ENCODE results near the gene DKKL1.

The DKKL1 gene

DNA sequence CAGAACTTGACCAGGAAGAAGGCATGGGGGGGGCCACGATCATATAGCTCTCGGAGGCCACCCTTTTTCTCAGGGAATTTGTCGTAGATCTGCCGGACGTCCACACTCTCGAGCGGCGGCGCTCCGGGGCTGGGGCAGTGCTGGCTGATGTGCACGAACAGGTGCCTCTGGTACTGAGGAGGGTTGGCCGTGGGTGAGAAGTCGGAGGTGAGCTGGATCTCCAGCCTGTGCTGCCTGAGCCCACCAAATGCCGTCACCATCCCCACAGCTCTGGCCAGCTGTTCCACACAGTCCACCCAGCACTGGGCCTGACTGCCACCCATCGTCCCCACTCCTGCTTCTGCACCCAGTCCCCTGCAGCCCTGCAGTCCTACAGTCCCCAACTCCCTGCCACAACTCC is 16.5 kb upstream of the DKKL1 start:
- Histone ChIP-seq H3K4me3 (no peak overlapping the region), H3K27me3 (peaks cover 28% of the 10 kb centered on the region), H3K9me3 (no peaks in the 10 kb centered on the region), H3K4me2 (no peak overlapping the region), H3K36me3 (no peaks in the 10 kb centered on the region), H3K4me1 (peaks cover 3% of the 10 kb centered on the region; the same call in 1 of the 2 replicates), H3K27ac (no peak overlapping the region), H4K20me1 (peaks cover 6% of the 10 kb centered on the region; the same call in 1 of the 2 replicates), H3K9ac (no peak overlapping the region)
- TF ChIP-seq Cebpa-rat (IDR thresholded peaks at IDR 0.05): no peak

DNA sequence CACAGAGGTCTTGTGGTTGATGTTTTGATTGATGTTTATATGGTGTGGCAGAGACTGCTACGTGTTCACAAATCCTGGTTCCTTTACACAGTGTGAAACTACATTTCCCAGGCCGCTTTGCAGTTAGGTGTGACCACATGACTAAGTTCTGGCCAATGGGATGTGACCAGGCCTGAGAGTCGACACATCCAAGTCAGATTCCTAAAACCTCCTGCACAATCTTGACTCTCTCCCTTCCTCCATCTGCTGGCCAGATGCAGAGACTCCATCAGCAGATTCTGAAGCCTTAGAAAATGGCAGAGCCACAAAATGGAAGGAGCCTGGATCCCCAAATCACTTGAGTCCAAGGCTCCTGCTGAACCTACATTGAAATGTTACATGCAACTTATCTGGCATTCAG is 15.8 kb upstream of the DKKL1 start:
- H3K9ac ChIP-seq: no peak overlapping the region
- no peak for TF ChIP-seq Cebpa-rat (IDR thresholded peaks at IDR 0.05)
- H3K4me2 ChIP-seq: no peak overlapping the region
- H3K4me3 ChIP-seq: no peak overlapping the region
- H3K36me3 ChIP-seq: no peaks in the 10 kb centered on the region
- peaks cover 4% of the 10 kb centered on the region; the same call in 1 of the 2 replicates for H4K20me1 ChIP-seq
- H3K27ac ChIP-seq: no peak overlapping the region
- H3K27me3 ChIP-seq: peaks cover 22% of the 10 kb centered on the region
- no peaks in the 10 kb centered on the region for H3K4me1 ChIP-seq
- no peaks in the 10 kb centered on the region for H3K9me3 ChIP-seq

DNA sequence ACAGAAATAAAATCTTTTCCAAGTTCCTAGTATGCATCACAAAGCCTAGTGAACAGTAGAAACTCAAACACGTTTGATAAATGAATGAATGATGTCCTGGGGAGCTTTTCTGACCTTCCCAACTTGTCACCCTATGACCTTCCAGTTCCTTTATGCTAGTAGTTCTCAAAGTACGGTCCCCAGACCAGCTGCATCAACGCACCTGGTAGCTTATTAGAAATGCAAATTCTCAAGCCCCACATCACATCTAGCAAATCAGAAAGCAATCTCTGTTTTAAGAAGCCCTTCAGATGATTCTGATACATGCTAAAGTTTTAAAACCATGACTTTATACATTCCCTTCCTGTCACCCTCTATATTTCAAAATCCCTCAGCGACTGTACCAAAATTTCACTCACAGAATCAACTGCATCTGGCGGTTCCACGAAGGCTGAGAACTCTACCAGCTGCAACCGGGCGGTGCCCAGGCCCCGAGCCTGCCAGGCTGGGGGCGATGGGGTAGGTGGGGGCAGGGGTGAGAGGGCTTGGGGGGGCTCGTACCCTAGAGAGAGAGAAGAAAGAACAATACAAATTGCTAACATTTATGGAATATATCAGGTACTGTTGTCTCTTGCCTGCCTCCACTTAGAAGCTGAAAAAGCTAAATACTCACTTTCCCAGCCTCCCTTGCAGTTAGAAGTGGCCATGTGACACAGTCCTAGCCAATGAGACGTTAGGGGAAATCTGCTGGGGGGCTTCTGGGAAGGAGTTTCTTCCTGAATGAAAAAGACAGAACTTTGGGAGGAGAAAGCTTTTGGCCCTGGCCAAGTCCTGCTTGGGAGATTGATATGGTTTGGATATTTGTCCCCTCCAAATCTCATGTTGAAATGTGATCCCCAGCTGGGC is 15.1 kb upstream of the DKKL1 start:
- Histone ChIP-seq H3K4me3 (no peak overlapping the region), H3K36me3 (no peaks in the 10 kb centered on the region), H3K4me1 (no peaks in the 10 kb centered on the region), H3K4me2 (no peak overlapping the region), H3K9me3 (no peaks in the 10 kb centered on the region), H4K20me1 (no peaks in the 10 kb centered on the region), H3K27ac (no peak overlapping the region), H3K9ac (no peak overlapping the region), H3K27me3 (peaks cover 17% of the 10 kb centered on the region; the same call in 1 of the 2 replicates)
- no peak for TF ChIP-seq Cebpa-rat (IDR thresholded peaks at IDR 0.05)

DNA sequence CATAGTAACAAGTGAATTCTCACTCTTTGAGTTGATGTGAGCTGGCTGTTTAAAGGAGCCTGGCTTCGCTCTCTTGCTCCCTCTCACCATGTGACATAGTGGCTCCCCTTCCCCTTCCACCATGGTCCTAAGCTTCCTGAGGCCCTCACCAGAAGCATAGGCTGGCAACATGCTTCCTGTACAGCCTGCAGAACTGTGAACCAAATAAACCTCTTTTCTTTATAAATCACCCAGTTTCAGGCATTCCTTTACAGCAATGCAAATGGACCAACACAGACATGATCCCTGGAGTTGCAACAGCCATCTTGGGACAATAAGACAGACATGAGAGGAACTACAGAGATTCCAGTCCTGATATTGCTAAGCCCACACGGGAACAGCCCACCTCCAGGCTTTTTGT is 14.1 kb upstream of the DKKL1 start:
- H3K4me1 ChIP-seq: no peaks in the 10 kb centered on the region
- no peak overlapping the region for H3K27ac ChIP-seq
- H3K4me3 ChIP-seq: no peak overlapping the region
- H3K9ac ChIP-seq: no peak overlapping the region
- H3K27me3 ChIP-seq: peaks cover 9% of the 10 kb centered on the region
- no peak overlapping the region for H3K4me2 ChIP-seq
- TF ChIP-seq Cebpa-rat (IDR thresholded peaks at IDR 0.05): no peak
- no peaks in the 10 kb centered on the region for H3K9me3 ChIP-seq
- H3K36me3 ChIP-seq: no peaks in the 10 kb centered on the region
- no peaks in the 10 kb centered on the region for H4K20me1 ChIP-seq

DNA sequence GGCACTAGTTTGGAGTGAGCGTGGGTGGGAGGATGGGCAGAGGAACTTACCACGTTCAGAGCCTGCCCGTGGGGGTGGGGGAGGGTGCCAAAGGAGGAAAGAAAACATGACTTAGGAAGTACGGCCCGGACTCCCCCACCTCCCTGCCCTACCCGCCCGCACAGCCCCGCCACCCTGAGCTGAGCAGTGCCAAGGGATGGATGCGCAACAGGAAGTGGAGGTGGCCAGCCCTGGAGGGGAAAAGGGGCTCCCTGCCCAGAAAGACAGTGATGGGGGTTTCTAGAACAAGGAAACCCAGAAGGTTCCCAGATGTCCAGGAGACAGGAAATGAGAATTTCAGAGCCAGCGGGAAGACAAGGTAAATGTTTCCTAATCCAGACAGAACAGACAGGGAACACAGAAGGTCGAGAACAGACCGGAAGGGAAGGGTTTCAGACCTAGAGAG is 7.7 kb upstream of the DKKL1 start:
- no peak overlapping the region for H3K4me3 ChIP-seq
- peak overlapping the region; percentile 61 for H3K4me2 ChIP-seq
- H3K27me3 ChIP-seq: peaks cover 34% of the 10 kb centered on the region
- no peak for TF ChIP-seq Cebpa-rat (IDR thresholded peaks at IDR 0.05)
- no peaks in the 10 kb centered on the region for H3K36me3 ChIP-seq
- H3K9ac ChIP-seq: no peak overlapping the region
- no peaks in the 10 kb centered on the region for H3K9me3 ChIP-seq
- H4K20me1 ChIP-seq: no peaks in the 10 kb centered on the region
- H3K27ac ChIP-seq: no peak overlapping the region
- peaks cover 15% of the 10 kb centered on the region for H3K4me1 ChIP-seq

DNA sequence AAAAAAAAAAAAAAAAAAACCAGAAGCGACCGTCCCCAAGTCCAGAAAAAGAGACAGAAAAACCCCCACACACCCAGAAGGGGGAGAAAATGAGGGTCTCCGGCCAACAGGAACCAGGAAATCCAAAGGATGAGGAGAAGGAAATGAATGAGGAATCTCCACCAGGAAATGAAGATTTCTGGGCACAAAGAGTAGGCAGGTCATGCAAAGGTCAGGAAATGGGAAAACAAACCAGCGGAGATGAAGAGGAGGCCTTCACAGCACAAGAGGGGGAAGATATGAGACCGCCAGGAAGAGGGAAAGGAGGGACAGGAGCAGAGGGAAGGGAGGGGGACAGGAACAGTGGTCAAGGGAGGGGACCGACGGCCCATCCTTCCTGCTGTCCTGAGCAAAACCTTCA is 7.3 kb upstream of the DKKL1 start:
- H3K9me3 ChIP-seq: no peaks in the 10 kb centered on the region
- no peaks in the 10 kb centered on the region; the same call in 1 of the 2 replicates for H4K20me1 ChIP-seq
- peak overlapping the region; percentile 61 for H3K4me2 ChIP-seq
- TF ChIP-seq Cebpa-rat (IDR thresholded peaks at IDR 0.05): no peak
- no peaks in the 10 kb centered on the region for H3K36me3 ChIP-seq
- peaks cover 15% of the 10 kb centered on the region for H3K4me1 ChIP-seq
- peaks cover 39% of the 10 kb centered on the region for H3K27me3 ChIP-seq
- H3K27ac ChIP-seq: no peak overlapping the region
- no peak overlapping the region for H3K9ac ChIP-seq
- no peak overlapping the region for H3K4me3 ChIP-seq

DNA sequence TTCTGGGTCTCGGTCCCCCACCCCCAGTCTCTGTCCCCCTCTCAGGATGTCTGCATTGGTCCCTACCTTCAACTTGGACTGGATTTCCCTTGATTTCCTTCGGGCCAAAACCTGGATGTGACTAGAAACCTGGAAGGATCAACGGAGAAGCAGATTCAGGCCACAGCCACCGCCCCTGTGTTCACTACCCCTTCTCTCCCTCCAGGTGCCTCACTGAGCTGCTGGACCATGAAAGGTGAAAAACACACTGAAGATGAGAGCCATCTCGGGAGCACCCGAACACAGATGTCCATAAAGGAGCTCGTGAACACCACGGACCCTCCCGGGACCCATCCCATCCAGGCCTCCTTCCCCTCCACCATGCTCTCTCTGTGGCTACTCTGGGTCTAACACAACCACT is 6.5 kb upstream of the DKKL1 start:
- Histone ChIP-seq H3K36me3 (no peaks in the 10 kb centered on the region), H3K27me3 (peaks cover 47% of the 10 kb centered on the region), H3K9me3 (no peaks in the 10 kb centered on the region), H3K4me1 (peaks cover 15% of the 10 kb centered on the region), H3K4me2 (no peak overlapping the region), H3K27ac (no peak overlapping the region), H4K20me1 (no peaks in the 10 kb centered on the region; the same call in 1 of the 2 replicates), H3K4me3 (no peak overlapping the region), H3K9ac (no peak overlapping the region)
- TF ChIP-seq Cebpa-rat (IDR thresholded peaks at IDR 0.05): no peak

DNA sequence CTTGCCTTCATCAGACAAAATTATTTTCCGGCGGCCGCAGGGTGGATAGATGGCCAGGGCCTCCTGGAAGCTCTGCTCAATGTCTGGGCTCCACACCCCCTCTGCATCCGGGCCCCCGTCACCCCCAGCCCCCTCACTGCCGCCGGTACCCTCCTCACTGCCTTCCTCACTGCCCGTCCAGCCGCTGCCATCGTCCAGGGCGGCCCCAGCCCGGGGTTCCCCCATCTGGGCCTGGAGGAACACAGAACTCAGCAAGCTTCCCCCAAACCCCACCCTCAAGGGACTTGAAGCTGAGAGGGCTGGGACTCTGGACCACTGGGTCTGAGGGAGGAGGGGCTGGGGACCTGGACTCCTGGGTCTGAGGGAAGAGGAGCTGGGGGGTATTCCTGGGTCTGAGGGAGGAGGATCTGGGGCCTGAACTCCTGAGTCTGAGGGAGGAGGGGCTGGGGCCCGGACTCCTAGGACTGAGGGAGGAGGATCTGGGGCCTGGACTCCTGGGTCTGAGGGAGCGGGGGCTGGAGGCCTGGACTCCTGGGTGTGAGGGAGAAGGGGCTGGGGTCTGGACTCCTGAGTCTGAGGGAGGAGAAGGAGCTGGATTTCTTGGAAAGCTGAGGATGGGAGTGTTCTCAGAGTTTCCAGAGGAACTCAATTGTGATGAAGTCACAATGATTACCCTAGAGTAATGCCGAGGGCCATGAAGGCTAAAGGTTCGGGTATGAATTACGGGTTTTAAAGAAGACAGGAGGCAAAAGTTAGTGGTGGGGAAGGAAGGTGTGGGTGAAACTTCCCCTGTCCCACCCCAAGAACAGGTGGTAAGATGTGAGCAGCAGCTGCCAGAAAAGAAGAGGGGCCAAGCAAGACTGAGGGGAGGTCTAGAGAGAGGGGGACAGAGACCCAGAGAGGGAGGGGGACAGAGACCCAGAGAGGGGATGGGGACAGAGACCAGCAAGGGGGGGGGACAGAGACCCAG is 3.5 kb upstream of the DKKL1 start:
- Histone ChIP-seq H3K27ac (no peak overlapping the region), H3K4me2 (no peak overlapping the region), H3K4me3 (no peak overlapping the region), H4K20me1 (no peaks in the 10 kb centered on the region; the same call in 1 of the 2 replicates), H3K36me3 (no peaks in the 10 kb centered on the region), H3K27me3 (peaks cover 75% of the 10 kb centered on the region), H3K9ac (no peak overlapping the region), H3K4me1 (peaks cover 14% of the 10 kb centered on the region), H3K9me3 (peaks cover 10% of the 10 kb centered on the region)
- no peak for TF ChIP-seq Cebpa-rat (IDR thresholded peaks at IDR 0.05)

DNA sequence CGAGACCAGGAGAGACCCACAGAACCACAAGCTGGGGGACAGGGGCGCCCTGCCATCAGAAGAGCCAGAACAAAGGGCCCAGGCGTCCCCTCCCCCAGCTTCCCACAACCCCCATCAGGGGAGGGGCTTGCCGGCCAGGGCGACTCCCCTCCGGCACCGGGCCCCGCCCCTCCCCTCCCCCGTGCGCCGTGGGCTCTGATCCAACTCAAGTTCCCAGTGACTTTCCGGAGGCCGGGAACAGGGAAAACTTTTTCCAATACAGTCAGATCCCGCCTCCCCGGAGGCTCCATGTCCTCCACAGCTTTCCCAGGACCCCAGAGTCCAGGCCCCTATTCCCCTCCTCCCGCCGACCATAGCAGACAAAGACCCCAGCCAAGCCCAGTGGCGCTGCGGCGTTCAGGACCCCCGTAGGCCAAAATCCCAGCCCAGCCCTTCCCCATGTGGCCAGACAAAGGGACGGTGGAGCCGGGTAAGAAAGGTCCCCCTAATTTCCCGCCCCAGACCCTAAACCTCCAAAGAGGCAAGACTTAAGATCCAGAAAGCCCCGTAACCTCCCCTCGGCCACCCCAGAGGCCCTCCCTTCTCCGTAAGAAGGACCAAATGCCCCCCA is 2.1 kb upstream of the DKKL1 start:
- Histone ChIP-seq H3K4me1 (no peaks in the 10 kb centered on the region), H3K36me3 (no peaks in the 10 kb centered on the region), H3K27me3 (peaks cover 67% of the 10 kb centered on the region), H3K27ac (no peak overlapping the region), H4K20me1 (no peaks in the 10 kb centered on the region; the same call in 1 of the 2 replicates), H3K4me3 (no peak overlapping the region), H3K4me2 (no peak overlapping the region), H3K9ac (no peak overlapping the region), H3K9me3 (peaks cover 10% of the 10 kb centered on the region)
- TF ChIP-seq Cebpa-rat (IDR thresholded peaks at IDR 0.05): no peak

All from BLaER1 (cell line).